SIG-M5 treated with dmso at 0.1 percent for 504 hours (cell line): ENCODE data around the gene CWC22.
"Not testable (repeated sequence)": the region's sequence is repeated elsewhere in the genome, so short reads cannot be mapped to it uniquely, and the experiment has no call there.

ENCODE experiments used
- DNase-seq: peaks from one replicate; lab custom pipeline; 2025; ENCODE audit not compliant: unreplicated experiment; lab: John Stamatoyannopoulos, UW

The CWC22 gene

DNA sequence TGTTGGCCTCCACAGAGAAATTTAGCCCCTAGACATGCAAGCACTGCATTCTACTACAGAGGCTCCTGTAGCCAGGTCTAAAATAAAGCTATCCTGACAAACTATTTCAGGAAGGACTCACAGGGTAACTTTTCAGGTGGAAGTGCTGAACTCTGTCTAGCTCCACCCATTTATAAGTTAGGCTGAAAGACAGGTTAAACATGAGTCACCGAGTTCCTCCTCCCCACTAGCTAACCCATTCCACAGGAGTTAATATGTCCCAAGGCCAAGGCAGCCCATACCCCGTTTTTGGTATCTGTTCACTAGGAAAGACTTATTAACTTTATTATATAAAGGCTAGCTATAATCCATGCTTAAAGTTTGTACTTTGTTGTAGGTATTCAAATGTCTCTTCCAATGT lies 3.5 kb downstream of the CWC22 start:
- DNase-seq: peak; percentile 21

DNA sequence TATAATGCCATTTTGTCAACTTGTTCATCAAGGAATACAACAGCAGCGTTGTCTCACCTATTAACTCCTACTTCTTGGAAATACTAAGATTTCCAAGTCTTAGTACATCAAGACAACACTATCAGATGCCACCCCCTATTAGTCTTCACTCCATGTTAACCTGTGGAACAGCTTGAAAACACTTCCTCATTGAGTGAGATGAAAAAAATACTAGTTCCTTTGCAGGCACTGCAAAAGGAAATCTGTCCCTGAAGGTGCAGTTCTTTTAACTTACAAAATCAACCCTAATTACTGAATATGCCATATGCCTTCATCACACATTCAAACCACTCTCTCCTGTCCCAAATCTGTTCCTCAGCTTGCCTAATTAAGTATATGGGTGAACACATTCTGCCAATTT lies 4.0 kb downstream of the CWC22 start:
- no peak for DNase-seq

DNA sequence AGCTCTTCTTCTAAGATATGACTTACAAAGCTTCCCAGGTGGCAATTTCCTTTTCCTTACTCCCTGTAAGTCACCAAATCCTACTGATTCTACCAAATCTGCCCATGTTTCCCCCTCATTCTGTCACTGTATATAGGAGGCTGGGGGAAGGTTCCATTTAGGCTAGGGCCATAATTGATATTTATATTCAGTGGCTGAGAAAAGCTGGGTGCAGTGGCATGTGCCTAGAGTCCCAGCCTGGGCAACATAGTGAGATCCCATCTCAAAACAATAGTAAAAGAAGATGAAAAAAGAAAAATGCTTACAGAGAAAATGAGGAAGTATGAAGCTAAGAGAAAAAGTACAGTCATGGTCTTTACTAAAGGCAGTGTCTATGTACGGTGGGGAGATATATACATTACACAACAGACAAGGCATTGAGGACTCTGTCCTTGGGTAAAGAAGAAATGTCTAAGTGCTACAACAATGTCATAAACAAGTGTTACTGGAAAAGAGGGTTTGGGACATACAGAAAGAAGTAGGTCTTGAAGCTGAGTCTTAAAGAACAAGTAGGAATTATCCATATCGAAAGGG lies 4.8 kb downstream of the CWC22 start:
- DNase-seq: peak; percentile 88

DNA sequence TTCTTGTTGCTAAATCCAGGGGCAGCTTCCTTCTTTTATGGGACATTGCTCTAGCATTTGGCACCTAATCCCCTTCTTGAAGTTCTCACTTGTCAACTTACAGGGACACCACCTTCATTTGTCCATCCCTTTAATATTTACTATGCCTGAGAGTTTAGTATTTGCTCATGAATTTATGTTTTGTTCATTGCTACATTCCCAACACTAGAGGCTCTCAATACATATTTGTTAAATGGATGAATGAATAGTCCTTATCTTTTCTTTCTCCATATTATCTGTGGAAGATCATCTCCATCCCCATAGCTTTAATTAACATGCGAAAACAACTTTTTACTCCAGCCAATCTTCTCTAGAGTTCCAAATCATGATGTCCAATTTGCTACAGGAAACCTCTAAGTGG lies 5.4 kb downstream of the CWC22 start:
- no peak for DNase-seq

DNA sequence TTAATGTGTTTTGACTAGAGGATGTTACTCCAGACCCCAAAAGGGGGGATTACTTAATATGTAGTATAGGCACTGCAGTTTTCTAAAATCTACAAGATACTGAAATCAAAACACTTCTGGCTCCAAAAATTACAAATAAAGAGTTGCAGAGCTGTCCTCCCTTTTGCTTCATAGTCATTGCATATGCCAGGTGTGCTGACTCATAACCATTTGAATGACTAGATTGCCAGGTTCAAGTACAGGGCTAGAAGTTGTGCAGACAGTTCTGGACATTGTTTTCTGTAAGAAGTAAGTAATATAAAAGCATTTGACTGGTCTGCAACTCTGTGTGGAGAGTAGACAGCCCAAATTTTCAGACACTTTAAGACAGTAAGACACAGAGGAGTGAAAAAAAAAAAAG lies 6.7 kb downstream of the CWC22 start:
- DNase-seq: no peak

DNA sequence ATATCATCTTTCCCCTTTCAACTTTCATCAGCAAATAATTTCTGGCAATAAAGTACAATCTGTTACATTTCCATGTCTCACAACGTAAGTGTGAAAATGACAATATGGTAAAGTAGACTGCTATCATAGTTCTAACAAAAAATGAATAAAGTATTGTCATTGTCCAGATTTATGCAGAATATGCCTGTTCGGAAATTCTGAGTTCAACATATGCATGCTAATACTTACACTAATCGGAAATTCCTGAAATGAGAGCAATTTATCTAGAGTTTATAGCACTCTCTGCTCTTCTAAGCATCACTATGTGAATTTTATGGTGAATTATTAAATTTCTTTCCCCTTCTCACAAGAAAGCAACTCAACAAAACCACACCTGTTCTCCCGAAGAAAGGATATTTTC lies 8.1 kb downstream of the CWC22 start:
- no peak for DNase-seq

DNA sequence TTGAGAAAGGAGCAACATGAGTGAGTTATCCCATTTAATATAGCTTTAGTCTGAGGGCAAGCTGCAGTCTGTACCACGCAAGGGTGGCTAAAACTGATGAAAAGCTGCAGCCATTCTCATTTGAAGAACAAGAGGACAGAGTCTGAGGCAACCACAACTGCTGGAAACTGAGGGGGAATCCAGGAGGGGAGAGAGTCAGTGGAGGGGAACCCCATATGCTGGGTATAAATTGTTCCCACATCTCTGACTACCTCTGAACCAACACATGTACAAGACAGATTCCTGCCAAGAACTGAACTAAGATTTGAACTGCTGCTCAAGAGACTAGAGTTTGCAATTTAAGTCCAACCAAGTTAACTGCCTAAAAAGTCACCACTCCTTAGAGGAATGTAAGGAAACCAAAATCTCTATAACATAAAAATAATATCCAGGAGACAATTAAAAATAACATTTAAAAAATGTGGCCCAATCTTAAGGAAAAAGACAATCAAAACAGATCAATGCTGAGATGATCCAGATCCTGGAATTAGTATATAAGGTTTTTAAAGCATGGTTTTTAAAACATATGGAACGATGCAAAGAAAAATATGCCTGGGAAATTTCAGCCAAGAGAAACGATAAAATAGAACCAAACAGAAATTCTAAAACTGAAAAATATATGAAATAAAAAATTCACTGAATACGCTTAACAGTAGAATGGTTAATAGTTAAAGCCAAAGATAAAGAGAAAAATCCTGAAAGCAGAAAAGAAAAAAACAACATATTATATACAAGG lies 11.2 kb downstream of the CWC22 start:
- DNase-seq: no peak

DNA sequence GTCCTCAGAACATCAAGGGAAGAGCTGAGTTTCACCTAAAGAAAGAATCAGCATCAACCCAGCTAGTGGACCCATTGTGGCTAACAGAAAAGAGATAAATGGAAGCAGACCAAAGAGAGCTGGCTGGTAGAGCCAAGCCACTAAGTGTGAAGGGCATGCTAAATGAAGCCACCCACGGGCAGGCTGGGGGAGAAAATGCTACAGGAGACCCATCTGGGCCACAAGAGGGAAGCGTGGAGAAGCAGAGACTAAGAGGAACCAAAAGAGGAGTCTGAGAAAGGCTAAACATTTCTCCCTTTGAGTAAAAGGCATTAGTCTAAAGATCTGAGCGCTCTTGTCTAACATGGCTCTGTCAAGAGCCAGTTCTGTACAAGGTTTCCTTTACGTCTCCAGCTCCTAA lies 15.8 kb downstream of the CWC22 start:
- DNase-seq: peak; percentile 55

DNA sequence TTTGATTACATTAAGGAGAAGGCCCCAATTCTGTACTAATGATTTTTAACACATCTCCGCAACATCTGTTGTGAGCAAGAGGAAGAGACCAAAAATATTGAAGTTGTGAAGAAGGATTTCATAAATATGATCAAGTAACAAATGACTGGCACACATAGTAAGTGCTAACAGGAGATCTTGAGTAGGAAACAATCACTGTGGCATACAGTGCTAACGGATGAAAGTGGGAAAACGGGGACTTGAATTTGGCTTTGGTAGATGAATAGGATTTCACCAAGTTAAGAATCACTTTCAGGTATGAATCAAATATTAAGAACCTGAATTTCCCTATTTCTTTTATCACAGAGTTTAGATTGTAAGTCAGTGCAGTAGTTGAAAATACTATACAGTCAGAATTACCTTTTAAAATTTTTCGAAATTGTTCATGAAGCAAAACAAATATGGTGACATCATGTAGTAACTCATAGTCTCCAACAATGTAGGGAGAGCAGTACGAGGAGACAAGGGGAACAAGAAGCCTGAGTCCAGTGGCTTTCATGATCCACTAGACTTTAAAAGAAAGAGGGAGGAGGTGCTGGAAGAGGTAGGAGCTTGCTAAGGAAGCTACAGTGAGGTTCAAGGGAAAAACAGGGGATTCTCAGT lies 16.3 kb downstream of the CWC22 start:
- DNase-seq: no peak

DNA sequence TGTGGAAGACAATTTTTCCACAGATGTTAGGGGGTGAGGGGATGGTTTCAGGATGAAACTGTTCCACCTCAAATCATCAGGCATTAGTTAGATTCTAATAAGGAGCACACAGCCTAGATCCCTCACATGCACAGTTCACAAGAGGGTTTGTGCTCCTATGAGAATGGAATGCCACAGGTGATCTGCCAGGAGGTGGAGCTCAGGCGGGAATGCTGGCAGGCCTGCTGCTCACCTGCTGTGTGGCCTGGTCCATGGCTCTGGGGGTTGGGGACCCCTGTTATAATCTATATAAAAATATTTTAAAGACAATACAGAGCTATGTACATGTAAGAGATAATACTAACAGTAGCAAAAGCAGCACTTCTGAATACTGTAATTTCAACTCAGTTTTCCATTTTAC lies 19.2 kb downstream of the CWC22 start:
- no peak for DNase-seq

DNA sequence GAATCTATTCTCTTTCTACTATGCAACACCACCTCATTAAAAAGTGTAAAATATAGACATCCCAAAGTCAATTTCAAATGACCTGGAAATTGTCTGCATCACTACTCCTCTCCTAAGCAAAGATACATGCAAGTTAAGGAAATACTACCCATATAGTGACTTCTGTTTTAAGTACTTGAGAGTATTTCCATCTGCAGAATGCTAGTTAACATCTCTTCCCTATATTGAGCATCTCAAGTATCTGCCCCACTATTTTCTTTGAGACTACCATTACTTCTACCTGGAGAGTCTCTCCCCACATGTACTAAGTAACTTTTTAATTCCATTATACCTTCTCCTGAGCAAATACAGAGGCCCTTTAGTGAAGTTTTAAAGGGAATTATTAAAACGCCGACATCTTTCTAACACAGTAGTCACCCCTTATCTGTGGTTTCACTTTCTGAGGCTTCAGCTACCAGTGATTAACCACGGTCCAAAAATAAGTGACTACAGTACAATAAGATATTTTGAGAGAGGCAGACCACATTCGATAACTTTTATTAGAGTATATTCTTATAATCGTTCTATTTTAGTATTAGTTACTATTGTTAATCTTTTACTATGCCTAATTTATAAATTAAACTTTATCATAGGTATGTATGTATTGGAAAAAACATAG lies 21.8 kb downstream of the CWC22 start:
- DNase-seq: no peak

DNA sequence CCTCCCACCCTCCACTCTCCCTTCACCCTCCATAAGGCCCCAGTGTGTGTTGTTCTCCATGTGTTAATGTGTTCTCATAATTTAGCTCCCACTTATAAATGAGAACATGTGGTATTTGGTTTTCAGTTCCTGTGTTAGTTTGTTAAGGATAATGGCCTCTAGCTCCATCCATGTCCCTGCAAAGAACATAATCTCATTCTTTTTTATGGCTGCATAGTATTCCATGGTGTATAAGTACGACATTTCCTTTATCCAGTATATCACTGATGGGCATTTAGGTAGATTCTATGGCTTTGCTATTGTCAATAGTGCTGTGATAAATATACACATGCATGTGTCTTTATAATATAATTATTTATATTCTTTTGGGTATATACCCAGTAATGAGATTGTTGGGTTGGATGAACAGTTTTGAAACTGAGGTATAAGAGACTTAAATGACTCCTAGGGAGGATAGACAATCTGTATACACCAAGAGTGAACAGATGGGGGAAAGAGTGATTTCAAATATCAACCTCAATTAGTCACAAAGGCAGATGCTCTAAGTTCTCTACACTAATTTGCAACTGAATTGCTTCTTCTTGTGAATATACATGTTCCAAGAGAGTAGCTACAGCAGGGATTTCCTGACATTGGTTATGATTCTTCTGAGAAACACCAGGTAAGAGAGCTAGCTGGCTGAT lies 23.7 kb downstream of the CWC22 start:
- no peak for DNase-seq

DNA sequence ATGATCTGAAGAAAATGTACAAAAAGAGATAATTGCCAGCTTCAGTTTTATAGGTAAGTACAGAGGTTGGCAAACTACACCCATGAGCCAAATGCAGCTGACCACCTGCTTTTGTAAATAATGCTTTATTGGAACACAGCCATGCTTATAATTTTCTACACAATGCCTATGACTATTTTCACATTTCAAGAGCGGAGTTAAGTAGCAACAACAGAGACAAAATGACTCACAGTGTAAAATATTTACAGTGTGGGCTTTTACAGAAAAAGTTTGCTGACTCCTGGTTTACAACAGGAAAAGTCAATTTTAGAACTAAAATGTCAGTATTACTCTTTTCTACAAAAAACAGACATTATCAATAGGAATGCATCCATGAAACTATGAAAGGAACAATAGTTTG lies 26.0 kb downstream of the CWC22 start:
- no peak for DNase-seq

DNA sequence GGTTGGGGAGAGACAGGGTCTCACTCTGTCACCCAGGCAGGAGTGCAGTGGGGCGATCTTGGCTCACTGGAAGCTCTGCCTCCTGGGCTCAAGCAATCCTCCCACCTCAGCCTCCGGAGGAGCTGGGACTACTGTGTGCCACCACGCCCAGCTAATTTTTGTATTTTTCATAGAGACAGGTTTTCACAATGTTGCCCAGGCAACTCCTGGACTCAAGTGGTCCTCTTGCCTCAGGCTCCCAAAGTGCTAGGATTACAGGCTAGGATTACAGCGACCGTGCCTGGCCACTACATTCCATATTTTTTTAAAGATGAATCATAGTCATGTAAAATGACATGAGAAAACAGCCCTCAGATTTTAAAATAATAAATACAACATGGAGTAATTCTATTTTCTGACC lies 32.3 kb downstream of the CWC22 start:
- no peak for DNase-seq

DNA sequence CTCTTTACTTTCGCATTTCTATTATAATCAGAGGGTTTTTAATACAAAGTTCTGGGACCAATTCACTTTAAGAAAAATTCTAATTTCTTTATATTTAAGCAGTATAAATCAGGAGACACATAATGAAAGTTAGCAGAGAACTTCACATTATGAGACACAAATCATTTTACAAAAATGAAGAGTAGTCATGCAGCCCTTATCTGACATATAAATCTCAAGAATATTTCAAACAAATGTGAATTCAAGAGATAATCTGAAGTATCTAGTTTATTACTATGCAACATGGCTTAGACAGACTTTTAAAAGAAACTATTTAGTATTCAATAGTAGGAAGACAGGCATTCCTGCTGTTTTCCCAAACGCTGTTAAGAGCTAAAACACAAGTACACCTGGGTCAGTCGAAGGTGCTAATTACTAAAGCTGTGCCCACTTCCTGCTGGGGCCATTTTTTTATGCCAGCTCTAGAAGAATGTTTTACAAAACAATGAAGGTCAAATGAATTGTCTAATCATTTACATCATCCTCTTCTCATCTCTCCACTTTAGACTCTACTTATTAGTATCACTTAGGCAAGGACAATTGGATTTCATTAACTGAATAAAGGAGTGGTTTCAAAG lies 40.2 kb downstream of the CWC22 start:
- DNase-seq: no peak

DNA sequence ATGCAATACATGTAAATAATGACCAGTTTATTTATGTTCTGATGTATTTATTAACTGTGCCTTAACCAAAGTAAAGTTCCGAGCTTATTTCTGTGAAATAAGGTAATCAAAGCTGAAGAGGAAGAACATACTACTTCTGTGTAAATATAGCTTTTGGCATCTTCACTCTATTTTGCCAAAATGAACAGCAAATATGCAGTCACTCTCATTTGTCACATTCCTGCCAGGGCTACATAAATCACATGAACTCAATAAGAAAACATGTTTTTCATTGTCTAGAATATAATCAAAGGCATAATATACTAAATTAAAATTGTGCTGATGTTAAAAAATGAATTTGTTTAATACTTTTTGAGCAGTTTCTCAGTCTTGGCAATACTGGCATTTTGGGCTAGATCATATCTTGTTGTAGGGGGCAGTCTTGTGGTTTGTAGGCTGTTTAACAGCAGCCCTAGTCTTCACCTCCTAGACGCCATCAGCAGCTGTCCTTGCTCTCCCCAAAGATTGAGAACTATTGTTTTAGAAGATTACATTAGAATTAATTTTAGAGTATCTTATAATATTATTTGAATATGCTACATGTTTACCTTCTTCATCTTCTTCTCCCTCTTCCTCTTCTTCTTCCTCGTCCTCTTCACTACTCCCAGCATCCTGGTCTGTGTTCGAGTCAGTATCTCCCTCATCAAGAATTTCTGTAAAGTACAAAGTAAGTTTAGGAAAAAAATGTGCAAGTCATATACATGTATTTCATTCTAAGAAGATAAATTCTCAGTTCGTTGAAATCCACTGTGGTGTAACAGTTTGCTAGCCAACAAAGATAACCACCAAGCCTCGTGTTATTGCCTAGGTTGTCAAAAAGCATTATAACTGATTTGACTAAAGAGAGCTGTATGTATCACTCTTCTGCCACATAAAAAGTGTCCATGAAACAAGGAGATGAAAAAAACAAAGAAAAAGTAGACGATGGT lies 41.5 kb downstream of the CWC22 start:
- no peak for DNase-seq

DNA sequence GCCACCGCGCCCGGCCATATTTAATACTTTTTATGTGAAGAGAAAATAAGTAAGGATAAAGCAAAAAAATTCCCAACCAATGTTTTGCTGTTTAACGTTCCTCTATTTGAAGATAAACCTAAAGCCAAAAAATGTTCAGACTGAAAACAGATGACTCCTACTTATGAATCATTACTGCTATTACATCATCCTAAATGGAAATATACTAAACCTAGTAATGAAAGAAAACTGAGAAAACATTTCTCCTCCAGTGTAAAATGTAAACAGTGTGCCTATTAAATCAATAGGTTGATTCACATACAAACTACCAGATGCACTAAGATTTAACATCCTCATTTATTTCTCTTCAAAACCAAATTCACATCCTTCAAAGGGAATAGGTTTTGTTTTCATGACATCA lies 43.5 kb downstream of the CWC22 start:
- no peak for DNase-seq

DNA sequence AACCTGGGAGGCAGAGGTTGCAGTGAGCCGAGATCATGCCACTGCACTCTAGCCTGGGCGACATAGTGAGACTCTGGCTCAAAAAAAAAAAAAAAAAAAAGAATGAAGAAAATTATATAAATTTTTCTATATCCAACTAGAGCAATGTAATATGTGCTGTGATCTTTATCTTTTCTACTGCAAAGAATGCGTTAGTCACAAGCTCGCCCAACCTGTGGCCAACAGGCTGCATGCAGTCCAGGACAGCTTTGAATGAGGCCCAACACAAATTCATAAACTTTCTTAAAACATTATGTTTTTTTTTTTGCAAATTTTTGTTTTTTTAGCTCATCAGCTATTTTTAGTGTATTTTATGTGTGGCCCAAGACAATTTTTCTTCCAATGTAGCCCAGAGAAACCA lies 48.8 kb downstream of the CWC22 start:
- not testable (repeated sequence) for DNase-seq

DNA sequence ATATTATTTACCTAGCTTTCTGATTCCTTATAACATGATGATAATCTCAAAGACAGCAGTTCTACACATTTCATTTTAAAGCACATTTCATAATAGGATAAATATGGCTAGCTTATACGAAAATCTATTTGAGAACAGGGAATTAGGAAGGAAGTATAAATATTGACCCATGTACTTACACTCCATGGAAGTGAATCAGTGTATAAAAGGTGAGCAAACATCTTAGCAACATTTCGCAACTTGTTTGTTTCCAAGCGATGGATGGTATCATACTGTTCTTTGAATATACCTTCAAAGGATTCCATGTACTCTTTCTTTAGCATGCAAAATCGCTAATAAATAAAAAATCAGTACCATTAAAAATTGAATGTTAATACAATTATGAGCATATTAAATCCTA lies 53.1 kb downstream of the CWC22 start:
- no peak for DNase-seq

DNA sequence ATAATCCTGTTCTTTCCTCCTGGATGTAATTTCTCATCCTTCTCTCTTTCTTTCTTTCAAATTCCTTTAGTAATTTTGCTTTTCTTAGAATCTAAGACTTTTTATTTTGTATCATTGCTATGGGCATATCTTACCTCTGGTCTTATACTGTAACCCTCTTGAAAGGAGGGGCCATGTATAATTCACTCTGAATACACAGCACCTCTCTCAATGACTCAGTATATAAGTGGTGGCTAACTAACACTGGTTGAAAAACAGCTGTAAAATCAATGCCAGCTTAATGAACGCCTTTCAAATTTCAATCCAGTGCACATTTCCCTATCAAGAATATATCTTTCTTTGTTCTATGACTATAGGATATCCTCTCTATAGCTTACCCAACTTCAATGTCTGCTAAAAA lies 53.7 kb downstream of the CWC22 start:
- no peak for DNase-seq
